Pancreas (tissue), 10 donors: ENCODE measurements around the gene CMC2. TPM values are rescaled to one million over a fixed set of nuclear protein-coding genes. Genes with fewer than 3 reads are reported as not detected.

Source experiments
- ATAC-seq, 4 donors: fragments of 200-7000 bp; cut with Tn5 transposase; one replicate each; pipeline versions ENCODE4 v1.8.0 to v1.9.1; 2020; ENCODE audit warnings: mild to moderate bottlenecking in 4 of 4, moderate library complexity in 4 of 4
- DNase-seq, 6 donors: peaks; one replicate each; pipeline ENCODE4 v3.0.0-alpha.2; 2020
- FAIRE-seq: peaks from 2 replicates; lab custom pipeline; 2012; peaks lifted over from hg19 to GRCh38; lab: Jason Lieb, UNC
- H3K27ac ChIP-seq, 4 donors: fragments of 200-600 bp; sonication (generic); 1 replicate in 3 of 4; 2 replicates in 1 of 4; pipeline versions ENCODE4 v1.5.0 to v1.8.0; 2020
- H3K27me3 ChIP-seq, 4 donors: fragments of 200-600 bp; one replicate each; pipeline ENCODE4 v1.8.0; 2021
- H3K36me3 ChIP-seq, 3 donors: fragments of 200-600 bp; sonication (generic) in 1 of 3; one replicate each; pipeline versions ENCODE4 v1.5.0 to v1.8.0; 2020 to 2021
- H3K4me1 ChIP-seq, 3 donors: fragments of 200-600 bp; one replicate each; pipeline ENCODE4 v1.8.0; 2021
- H3K4me3 ChIP-seq, 4 donors: fragments of 200-600 bp; sonication (generic) in 2 of 4; one replicate each; pipeline versions ENCODE4 v1.5.0 to v1.8.0; 2020 to 2021
- H3K9me3 ChIP-seq, 4 donors: fragments of 200-600 bp; one replicate each; pipeline ENCODE4 v1.8.0; 2021
- WGBS, 2 donors: extraction: QIAGEN DNeasy Blood & Tissue Kit; methylation state at CpG; one replicate each; pipeline ENCODE4 v1.1.7; 2013; 5-methylcytosine and 5-hydroxymethylcytosine counted together
- intact Hi-C, 3 donors: fragments of 100-400 bp; cut with DNase I; formaldehyde crosslinking; loops; one replicate each; pipeline versions ENCODE4 v1.11.1 to v1.14.2; 2022
- polyA plus RNA-seq, 2 donors: library from polyadenylated mRNA; stranded (reverse); fragments of 200-250 nt; gene quantifications; one replicate each; pipeline ENCODE4 v1.2.3, GENCODE V29; 2013
- total RNA-seq, 6 donors: library from RNA; stranded (reverse); fragmentation: NEBNext Ultra II Directional in 4 of 6; extraction: Animal tissue kit (Norgen Biotek cat#: 25700) in 4 of 6; gene quantifications; one replicate each; pipeline versions ENCODE4 v1.2.1 to v1.2.4, GENCODE V29; 2021 to 2023
- TF ChIP-seq, protein P1 (sequence below), 4 donors: fragments of 200-600 bp; sonication (generic) in 3 of 4; IDR thresholded peaks; one replicate each; pipeline versions ENCODE4 v1.5.0 to v1.8.0; 2021; ENCODE audit warnings: antibody characterized with exemption in 4 of 4
- donor health status: healthy with polysubstance abuse.
- donor health status: DM: no; HTN: no; CAD: no; lungs with moderate emphysema.
- donor health status: DM: no; HTN: no; CAD: no.
- donor health status: control.
- donor health status: control.
- donor health status: Bipolar disorder and iron deficiency.
- donor health status: DM: yes; HTN: yes; CAD: no.
- donor health status: DM: no; HTN: no; CAD: no.
- donor health status: DM: no; HTN: no; CAD: no.
- donor health status: DM: yes; HTN: yes; CAD: no.

Gene CMC2
- total and polyA plus RNA-seq, 8 donors: 13.3 to 58.1 (median 24.0) TPM

DNA sequence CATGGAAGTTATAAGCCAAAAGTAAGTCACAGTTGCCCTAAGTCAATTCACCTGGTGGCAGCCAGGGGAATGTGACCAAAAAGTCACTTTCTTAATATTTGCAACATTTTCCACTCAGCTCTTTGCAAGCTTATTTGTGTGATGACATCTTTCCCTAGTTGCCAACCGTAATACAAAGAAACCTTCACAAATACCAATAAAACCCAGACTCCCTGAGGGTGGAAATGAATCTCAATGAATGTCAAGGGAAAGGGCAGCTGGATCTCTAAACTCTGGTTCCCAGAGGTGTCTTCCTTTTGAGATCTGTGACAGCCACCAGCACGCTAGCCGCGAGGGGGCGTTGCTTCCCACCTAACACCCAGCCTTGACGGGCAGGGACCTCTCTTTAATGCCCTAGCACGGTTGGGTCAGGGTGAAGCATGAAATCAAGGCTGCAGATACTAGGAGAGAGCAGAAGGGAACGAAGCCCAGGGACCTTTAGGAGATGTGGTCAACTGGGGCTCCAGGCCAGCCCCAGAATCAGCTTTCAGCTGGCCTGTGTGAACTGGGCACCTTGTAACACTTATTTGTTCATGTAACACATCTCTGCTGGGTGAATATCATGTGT lies 82.2 kb downstream of the CMC2 start:
- FAIRE-seq (no peak), ATAC-seq (peak in 3 of 4 donors; percentile 69 to 92 (median 70)), DNase-seq (peak in 4 of 6 donors; percentile 21 to 73 (median 32))
- TF ChIP-seq, protein P1, sequence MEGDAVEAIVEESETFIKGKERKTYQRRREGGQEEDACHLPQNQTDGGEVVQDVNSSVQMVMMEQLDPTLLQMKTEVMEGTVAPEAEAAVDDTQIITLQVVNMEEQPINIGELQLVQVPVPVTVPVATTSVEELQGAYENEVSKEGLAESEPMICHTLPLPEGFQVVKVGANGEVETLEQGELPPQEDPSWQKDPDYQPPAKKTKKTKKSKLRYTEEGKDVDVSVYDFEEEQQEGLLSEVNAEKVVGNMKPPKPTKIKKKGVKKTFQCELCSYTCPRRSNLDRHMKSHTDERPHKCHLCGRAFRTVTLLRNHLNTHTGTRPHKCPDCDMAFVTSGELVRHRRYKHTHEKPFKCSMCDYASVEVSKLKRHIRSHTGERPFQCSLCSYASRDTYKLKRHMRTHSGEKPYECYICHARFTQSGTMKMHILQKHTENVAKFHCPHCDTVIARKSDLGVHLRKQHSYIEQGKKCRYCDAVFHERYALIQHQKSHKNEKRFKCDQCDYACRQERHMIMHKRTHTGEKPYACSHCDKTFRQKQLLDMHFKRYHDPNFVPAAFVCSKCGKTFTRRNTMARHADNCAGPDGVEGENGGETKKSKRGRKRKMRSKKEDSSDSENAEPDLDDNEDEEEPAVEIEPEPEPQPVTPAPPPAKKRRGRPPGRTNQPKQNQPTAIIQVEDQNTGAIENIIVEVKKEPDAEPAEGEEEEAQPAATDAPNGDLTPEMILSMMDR (IDR thresholded peaks at IDR 0.05): peak in 3 of 4 donors; percentile 9 to 16 (median 13)
- Histone ChIP-seq H3K4me1 (no peaks in the 10 kb centered on the region), H3K27ac (no peak overlapping the region), H3K4me3 (no peak overlapping the region), H3K27me3 (no peaks in the 10 kb centered on the region), H3K36me3 (no peaks in the 10 kb centered on the region), H3K9me3 (no peaks in the 10 kb centered on the region)
- intact Hi-C loops: loop anchor here in 1 of 3 donors (10.0 kb wide), 1 partner anchor 110 kb away; the partner anchor contains the start of gene ATMIN
- WGBS, 2 donors: 13 to 14% methylated on average over 8 of the region's 8 CpGs

- Histone ChIP-seq H3K4me1 (no peaks in the 10 kb centered on the region), H3K36me3 (no peaks in the 10 kb centered on the region), H3K9me3 (no peaks in the 10 kb centered on the region), H3K27ac (no peak overlapping the region), H3K27me3 (no peaks in the 10 kb centered on the region), H3K4me3 (no peak overlapping the region)
- FAIRE-seq: no peak
- no peak for ATAC-seq
- intact Hi-C loops: loop anchor here in 1 of 3 donors (10.0 kb wide), 1 partner anchor 111 kb away; the partner anchor contains the start of gene ATMIN
- TF ChIP-seq, protein P1 (IDR thresholded peaks at IDR 0.05): no peak
- DNase-seq: no peak
- WGBS, 2 donors: 83 to 91% methylated on average over 4 of the region's 4 CpGs
These were observed 83.3 kb downstream of the CMC2 start for GRCh38 chr16:80923356-80923755.

Other genes starting within 250 kb of the CMC2 start
- gene CDYL2, start 202.3 kb downstream of the CMC2 start, total RNA-seq: 1 to 10 TPM; 2.3 to 7.1 (median 4.6) TPM
- gene CDYL2, start 202.3 kb downstream of the CMC2 start, polyA plus RNA-seq: 1 to 10 TPM in 1 of 2 donors, under 1 TPM in 1; 0.61 to 1.1 TPM
- gene CENPN, start 329 bp upstream of the CMC2 start, total RNA-seq: 1 to 10 TPM; 2.0 to 4.1 (median 3.5) TPM
- gene CENPN, start 329 bp upstream of the CMC2 start, polyA plus RNA-seq: 1 to 10 TPM; 1.4 to 1.5 TPM
- 10 to 100 TPM; 10.4 to 18.8 (median 14.8) TPM for gene ATMIN, start 29.0 kb upstream of the CMC2 start, total RNA-seq
- gene ATMIN, start 29.0 kb upstream of the CMC2 start, polyA plus RNA-seq: 10 to 100 TPM in 1 of 2 donors, 1 to 10 TPM in 1; 6.3 to 10.7 TPM
- gene C16orf46, start 70.4 kb upstream of the CMC2 start, total RNA-seq: under 1 TPM in 5 of 6 donors, not detected in 1; 0.08 to 0.81 (median 0.20) TPM
- gene C16orf46, start 70.4 kb upstream of the CMC2 start, polyA plus RNA-seq: 1 to 10 TPM in 1 of 2 donors, under 1 TPM in 1; 0.84 to 1.4 TPM
- gene GCSH, start 89.5 kb upstream of the CMC2 start, total RNA-seq: 10 to 100 TPM in 3 of 6 donors, 1 to 10 TPM in 3; 7.4 to 18.0 (median 10.7) TPM
- gene GCSH, start 89.5 kb upstream of the CMC2 start, polyA plus RNA-seq: 10 to 100 TPM; 13.0 to 18.7 TPM
- gene BCO1, start 231.8 kb upstream of the CMC2 start, total RNA-seq: under 1 TPM in 4 of 6 donors, not detected in 2; 0.16 to 0.49 (median 0.30) TPM
- gene BCO1, start 231.8 kb upstream of the CMC2 start, polyA plus RNA-seq: under 1 TPM in 1 of 2 donors, not detected in 1; 0.87 TPM